HG02870 (cell line): ENCODE data around the gene EVL.
"Not testable (repeated sequence)": the region's sequence is repeated elsewhere in the genome, so short reads cannot be mapped to it uniquely, and the experiment has no call there.

Experiments used
- ATAC-seq: cut with Tn5 transposase; IDR thresholded peaks from one replicate; pipeline ENCODE4 v1.9.1; 2021; ENCODE audit warnings: mild to moderate bottlenecking, moderate library complexity; ENCODE audit not compliant: unreplicated experiment

EVL gene

GRCh38 chr14:100065111-100065871, at the start of gene EVL:
EVL (plus strand) TSS chr14:100065422; CDS start chr14:100065501, 79 bp downstream.
- ATAC-seq, result peak; percentile 37

- ATAC-seq, result no peak
Measured at GRCh38 chr14:100017553-100017952, 47.7 kb upstream of the EVL start.

- no peak for ATAC-seq
Measured at GRCh38 chr14:100018054-100018453, 47.2 kb upstream of the EVL start.

- no peak for ATAC-seq
Measured at GRCh38 chr14:100018482-100018881, 46.7 kb upstream of the EVL start.

GRCh38 chr14:100019156-100019744, 46.0 kb upstream of the EVL start:
- ATAC-seq, result no peak

- ATAC-seq, result no peak
Measured at GRCh38 chr14:100020629-100021028, 44.6 kb upstream of the EVL start.

GRCh38 chr14:100022772-100023451, 42.3 kb upstream of the EVL start:
- ATAC-seq, result no peak

GRCh38 chr14:100025111-100025510, 40.1 kb upstream of the EVL start:
- ATAC-seq, result peak; percentile 44

GRCh38 chr14:100027771-100028490, 37.3 kb upstream of the EVL start:
- no peak for ATAC-seq

- ATAC-seq, result no peak
Measured at GRCh38 chr14:100028990-100029677, 36.1 kb upstream of the EVL start.

GRCh38 chr14:100030006-100030405, 35.2 kb upstream of the EVL start:
- not testable (repeated sequence) for ATAC-seq

- ATAC-seq, result no peak
Measured at GRCh38 chr14:100030452-100031153, 34.6 kb upstream of the EVL start.

GRCh38 chr14:100031506-100032281, 33.5 kb upstream of the EVL start:
- no peak for ATAC-seq

- ATAC-seq, result no peak
Measured at GRCh38 chr14:100032738-100033137, 32.5 kb upstream of the EVL start.

- ATAC-seq, result no peak
Measured at GRCh38 chr14:100033347-100034075, 31.7 kb upstream of the EVL start.

GRCh38 chr14:100034468-100034867, 30.8 kb upstream of the EVL start:
- ATAC-seq, result no peak

- no peak for ATAC-seq
Measured at GRCh38 chr14:100034961-100035500, 30.2 kb upstream of the EVL start.

GRCh38 chr14:100035700-100036099, 29.5 kb upstream of the EVL start:
- no peak for ATAC-seq
